ENCODE measurements around the gene NPS. TPM values are rescaled to one million over a fixed set of nuclear protein-coding genes. Genes with fewer than 3 reads are reported as not detected.

The NPS gene
- not detected in 2 replicates for total RNA-seq

GRCh38 chr10:127549009-127549408 lies at the start of gene NPS:
Gene NPS, plus strand, starts transcription at chr10:127549309. Its CDS starts 60 bp downstream, at chr10:127549369.

Other genes with a start within 250 kb of the NPS start
- not detected in 2 replicates for gene FOXI2, start 187.9 kb downstream of the NPS start, total RNA-seq